Measurements from ENCODE around the gene RCAN1.
A peak's percentile ranks its signal among the peaks of the same experiment; 100 is the strongest.
"Not testable (repeated sequence)": the region's sequence is repeated elsewhere in the genome, so short reads cannot be mapped to it uniquely, and the experiment has no call there.

Gene RCAN1

DNA sequence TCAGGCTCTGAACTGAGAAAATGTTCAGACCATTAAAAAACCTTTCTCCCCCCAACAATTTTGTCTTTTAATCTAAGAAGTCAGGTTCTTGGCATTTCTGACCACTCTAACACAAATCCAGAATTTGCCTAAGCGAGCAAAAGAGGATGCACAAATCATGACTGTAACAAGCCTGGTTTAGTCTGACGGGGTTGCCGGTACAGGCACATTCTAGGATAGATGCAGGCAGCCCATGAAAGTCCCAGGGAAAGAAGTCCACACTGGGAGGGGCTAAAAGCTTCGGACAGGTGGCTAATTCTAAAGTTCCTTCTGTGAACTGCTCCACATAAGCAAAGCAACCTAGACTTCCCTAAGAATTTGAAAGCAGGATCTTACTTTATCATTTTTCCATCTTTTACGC is 54.9 kb downstream of the RCAN1 start:
- H3K4me3 ChIP-seq (ENCODE audit: low read length): no peak overlapping the region
- no peak for DNase-seq (ENCODE audit: low read depth)
- TF ChIP-seq, protein P1, sequence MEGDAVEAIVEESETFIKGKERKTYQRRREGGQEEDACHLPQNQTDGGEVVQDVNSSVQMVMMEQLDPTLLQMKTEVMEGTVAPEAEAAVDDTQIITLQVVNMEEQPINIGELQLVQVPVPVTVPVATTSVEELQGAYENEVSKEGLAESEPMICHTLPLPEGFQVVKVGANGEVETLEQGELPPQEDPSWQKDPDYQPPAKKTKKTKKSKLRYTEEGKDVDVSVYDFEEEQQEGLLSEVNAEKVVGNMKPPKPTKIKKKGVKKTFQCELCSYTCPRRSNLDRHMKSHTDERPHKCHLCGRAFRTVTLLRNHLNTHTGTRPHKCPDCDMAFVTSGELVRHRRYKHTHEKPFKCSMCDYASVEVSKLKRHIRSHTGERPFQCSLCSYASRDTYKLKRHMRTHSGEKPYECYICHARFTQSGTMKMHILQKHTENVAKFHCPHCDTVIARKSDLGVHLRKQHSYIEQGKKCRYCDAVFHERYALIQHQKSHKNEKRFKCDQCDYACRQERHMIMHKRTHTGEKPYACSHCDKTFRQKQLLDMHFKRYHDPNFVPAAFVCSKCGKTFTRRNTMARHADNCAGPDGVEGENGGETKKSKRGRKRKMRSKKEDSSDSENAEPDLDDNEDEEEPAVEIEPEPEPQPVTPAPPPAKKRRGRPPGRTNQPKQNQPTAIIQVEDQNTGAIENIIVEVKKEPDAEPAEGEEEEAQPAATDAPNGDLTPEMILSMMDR (conservative IDR thresholded peaks at IDR 0.05; ENCODE audit: low read length): no peak

DNA sequence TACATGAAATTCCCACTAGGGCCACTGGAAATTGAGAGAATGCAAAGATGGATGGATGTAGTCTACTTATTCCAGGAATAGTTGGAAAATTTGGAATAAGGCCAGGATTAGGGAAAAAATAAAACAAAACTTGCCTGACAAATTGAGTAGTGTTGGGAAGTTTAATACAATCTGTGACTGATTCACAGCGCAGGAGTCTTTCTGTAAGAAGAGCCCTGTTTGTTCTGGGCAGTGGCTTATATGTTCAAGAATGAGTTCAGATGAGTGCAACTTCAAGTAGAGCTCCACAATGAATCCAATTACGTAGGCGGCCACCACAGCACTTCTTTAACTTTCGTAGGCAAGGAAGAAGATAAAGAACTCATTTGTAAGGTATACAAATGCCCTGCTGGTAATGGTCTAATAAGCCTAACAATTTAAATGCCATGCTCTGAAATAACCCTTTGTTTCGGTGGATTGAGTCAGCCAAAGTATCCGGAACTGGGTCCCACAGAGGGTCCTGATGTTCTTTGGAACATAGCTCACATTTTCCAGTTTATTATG is 55.8 kb downstream of the RCAN1 start:
- TF ChIP-seq, protein P1 (conservative IDR thresholded peaks at IDR 0.05; ENCODE audit: low read length): no peak
- H3K4me3 ChIP-seq (ENCODE audit: low read length): no peak overlapping the region
- DNase-seq (ENCODE audit: low read depth): no peak

DNA sequence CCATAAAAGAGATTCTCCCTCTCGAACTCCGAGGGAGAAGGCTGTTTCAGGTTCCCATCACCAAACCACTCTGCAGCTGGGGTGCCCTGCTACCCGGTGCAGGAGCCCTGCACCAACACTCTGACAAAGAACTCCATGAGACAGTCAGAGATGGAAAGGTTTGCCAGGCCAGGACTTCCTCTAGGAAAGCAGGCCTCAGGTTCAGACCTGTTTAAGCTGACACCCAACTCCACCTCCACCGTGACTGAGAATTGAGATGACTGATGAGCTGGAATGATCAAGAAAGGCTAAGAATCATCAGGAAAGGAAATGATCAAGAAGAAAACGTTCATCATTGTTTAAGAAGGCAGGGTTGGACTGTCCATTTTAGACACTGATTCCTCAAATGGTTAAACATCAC is 56.7 kb downstream of the RCAN1 start:
- no peak for DNase-seq (ENCODE audit: low read depth)
- TF ChIP-seq, protein P1 (conservative IDR thresholded peaks at IDR 0.05; ENCODE audit: low read length): no peak
- no peak overlapping the region for H3K4me3 ChIP-seq (ENCODE audit: low read length)

- H3K4me3 ChIP-seq (ENCODE audit: low read length): no peak overlapping the region
- TF ChIP-seq, protein P1 (conservative IDR thresholded peaks at IDR 0.05; ENCODE audit: low read length): no peak
- DNase-seq (ENCODE audit: low read depth): no peak
These were observed 57.7 kb downstream of the RCAN1 start for GRCh38 chr21:34557261-34557660.

DNA sequence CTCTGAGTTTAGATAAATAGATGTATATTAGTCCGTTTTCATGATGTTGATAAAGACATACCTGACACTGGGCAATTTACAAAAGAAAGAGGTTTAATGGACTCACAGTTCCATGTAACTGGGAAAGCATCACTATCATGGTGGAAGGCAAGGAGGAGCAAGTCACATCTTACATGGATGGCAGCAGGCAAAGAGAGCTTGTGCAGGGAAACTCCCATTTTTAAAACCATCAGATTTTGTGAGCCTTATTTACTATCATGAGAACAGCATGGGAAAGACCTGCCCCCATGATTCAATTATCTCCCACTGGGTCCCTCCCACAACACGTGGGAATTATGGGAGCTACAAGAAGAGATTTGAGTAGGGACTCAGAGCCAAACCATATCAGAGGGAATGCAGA is 60.2 kb downstream of the RCAN1 start:
- not testable (repeated sequence) for H3K4me3 ChIP-seq (ENCODE audit: low read length); DNase-seq (ENCODE audit: low read depth)

DNA sequence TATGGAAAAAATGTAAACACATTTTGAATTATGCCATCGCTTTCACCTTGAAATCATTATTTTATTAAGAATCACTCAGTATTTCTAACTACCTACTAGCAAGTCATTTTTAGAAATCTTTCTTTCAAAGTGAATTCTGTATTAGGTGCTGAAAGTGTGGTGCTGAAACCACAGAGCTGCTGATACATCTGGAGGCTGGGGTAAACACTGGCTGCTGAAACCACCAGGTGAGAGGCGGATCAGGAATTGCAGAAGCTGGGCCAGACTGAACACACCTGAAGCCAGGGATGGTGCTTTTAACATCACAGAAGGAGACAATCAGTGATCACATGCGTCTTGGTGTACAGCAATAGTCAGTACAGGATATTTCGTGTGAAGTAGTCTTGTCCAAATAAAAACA is 60.7 kb downstream of the RCAN1 start:
- no peak for DNase-seq (ENCODE audit: low read depth)
- H3K4me3 ChIP-seq (ENCODE audit: low read length): no peak overlapping the region
- TF ChIP-seq, protein P1 (conservative IDR thresholded peaks at IDR 0.05; ENCODE audit: low read length): no peak

DNA sequence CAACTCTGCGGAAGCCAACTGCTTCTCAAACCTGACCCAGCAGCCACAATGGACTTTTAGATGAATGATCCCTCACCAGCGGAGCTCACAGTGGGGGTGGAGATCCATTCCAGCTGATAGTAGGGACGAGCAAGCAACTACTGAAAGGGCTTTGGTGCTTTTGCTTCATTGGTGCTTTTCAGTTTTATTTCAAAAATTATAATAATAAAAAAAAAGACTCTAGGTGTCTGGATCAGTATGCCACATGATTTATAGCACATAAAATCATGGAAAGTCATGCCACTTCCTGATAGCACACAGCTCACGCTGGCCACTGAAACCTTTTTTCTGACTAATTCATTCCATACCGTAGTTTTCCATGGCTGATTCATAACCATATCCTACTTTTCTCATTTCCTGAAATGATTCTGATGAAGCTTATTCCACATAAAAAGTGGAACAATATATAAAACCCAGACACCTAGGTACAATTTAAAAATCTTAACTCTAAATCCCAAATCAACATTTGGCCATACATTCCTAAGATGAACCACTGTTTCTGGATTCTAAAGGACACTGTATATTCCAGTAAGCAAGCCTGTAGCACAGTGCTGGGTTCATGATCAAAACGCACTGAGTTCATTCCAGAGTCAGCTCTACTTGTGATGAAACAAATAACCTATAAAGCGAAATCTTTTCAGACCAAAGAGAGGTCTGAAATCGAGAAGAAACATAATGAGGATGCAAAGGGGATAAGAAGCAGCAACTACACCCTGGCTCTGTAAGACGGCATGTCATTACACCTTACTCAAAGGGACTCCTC is 61.6 kb downstream of the RCAN1 start:
- TF ChIP-seq, protein P1 (conservative IDR thresholded peaks at IDR 0.05; ENCODE audit: low read length): no peak
- peak; percentile 80 for DNase-seq (ENCODE audit: low read depth)
- H3K4me3 ChIP-seq (ENCODE audit: low read length): peak overlapping the region; percentile 20

All from AG10803 (cell line).